H1 (cell line): ENCODE results near the gene YIPF6. TPM values are rescaled to one million over a fixed set of nuclear protein-coding genes. Genes with fewer than 3 reads are reported as not detected.

Experiments
- CTCF ChIA-PET: fragments of 300-600 bp; sonication (Branson Sonifier 250); formaldehyde crosslinking; loops from one replicate; lab custom pipeline; 2021; ENCODE audit not compliant: partially characterized antibody; lab: Charles Lee
- POLR2A ChIA-PET: fragments of 300-600 bp; sonication (Branson Sonifier 250); formaldehyde crosslinking; loops from one replicate; lab custom pipeline; 2021; ENCODE audit warnings: inconsistent platforms; ENCODE audit not compliant: partially characterized antibody; lab: Charles Lee
- DNase-seq, 2 experiments: peaks; one replicate each; pipeline versions ENCODE4 v3.0.0 to v3.0.0-alpha.2; 2010 to 2022; ENCODE audit warnings: low spot score in 2 of 2, low read depth in 1 of 2, mixed read lengths in 1 of 2
- FAIRE-seq: peaks from 2 replicates; lab custom pipeline; 2011; peaks lifted over from hg19 to GRCh38; lab: Jason Lieb, UNC
- H2AFZ ChIP-seq: 2 replicates; pipeline ENCODE4 v1.8.1; 2012; ENCODE audit warnings: low read length, inconsistent platforms
- H2AK5ac ChIP-seq: 2 replicates; pipeline ENCODE4 v1.6.1; 2013; ENCODE audit warnings: low read depth, low read length
- H2BK120ac ChIP-seq: replicated peaks from 2 replicates; pipeline ENCODE3; 2013; ENCODE audit warnings: low read depth, low read length, inconsistent platforms
- H2BK12ac ChIP-seq: 2 replicates; pipeline ENCODE4 v1.6.1; 2013; ENCODE audit warnings: low read depth, low read length
- H2BK15ac ChIP-seq: 2 replicates; pipeline ENCODE4 v1.6.1; 2013; ENCODE audit warnings: low read length
- H2BK20ac ChIP-seq: 2 replicates; pipeline ENCODE4 v1.6.1; 2013; ENCODE audit warnings: low read length
- H2BK5ac ChIP-seq: 2 replicates; pipeline ENCODE4 v1.6.1; 2013; ENCODE audit warnings: low read depth, low read length
- H3K14ac ChIP-seq: 2 replicates; pipeline ENCODE4 v1.6.1; 2013; ENCODE audit warnings: inconsistent platforms; ENCODE audit not compliant: insufficient read length
- H3K18ac ChIP-seq: 2 replicates; pipeline ENCODE4 v1.6.1; 2013; ENCODE audit warnings: low read length; ENCODE audit errors: extremely low read depth
- H3K23ac ChIP-seq: 2 replicates; pipeline ENCODE4 v1.6.1; 2013; ENCODE audit warnings: inconsistent platforms; ENCODE audit not compliant: insufficient read length
- H3K23me2 ChIP-seq: 2 replicates; pipeline ENCODE4 v1.6.1; 2013; ENCODE audit warnings: low read depth, low read length
- H3K27ac ChIP-seq: 2 replicates; pipeline ENCODE4 v1.6.1; 2011; ENCODE audit warnings: low read depth, low read length, inconsistent platforms
- H3K27me3 ChIP-seq, 4 experiments: replicated peaks in 1 of 4; 1 replicate in 1 of 4; 2 replicates in 3 of 4; pipeline versions ENCODE4 v1.6.1 to v1.8.1; 2011 to 2013; ENCODE audit warnings: low read length in 3 of 4, mild to moderate bottlenecking in 3 of 4, inconsistent platforms in 2 of 4, mixed read lengths in 2 of 4, moderate library complexity in 1 of 4; ENCODE audit not compliant: control insufficient read depth in 3 of 4, insufficient read depth in 3 of 4; ENCODE audit errors: extremely low read depth in 1 of 4
- H3K36me3 ChIP-seq, 4 experiments: 2 replicates each; pipeline versions ENCODE4 v1.6.1 to v1.8.1; 2011 to 2013; ENCODE audit warnings: mild to moderate bottlenecking in 4 of 4, low read length in 3 of 4, moderate library complexity in 2 of 4, control low read depth in 1 of 4, inconsistent platforms in 1 of 4; ENCODE audit not compliant: insufficient read depth in 4 of 4, control insufficient read depth in 2 of 4
- H3K4ac ChIP-seq: replicated peaks from 2 replicates; pipeline ENCODE3; 2013; ENCODE audit warnings: low read length, low read depth, mixed read lengths, inconsistent platforms; ENCODE audit not compliant: insufficient read length
- H3K4me1 ChIP-seq, 4 experiments: replicated peaks in 1 of 4; 1 replicate in 1 of 4; 2 replicates in 3 of 4; pipeline versions ENCODE4 v1.6.1 to v1.8.1; 2011 to 2013; ENCODE audit warnings: low read length in 3 of 4, inconsistent platforms in 2 of 4, mixed read lengths in 1 of 4; ENCODE audit not compliant: insufficient read depth in 4 of 4, control insufficient read depth in 3 of 4
- H3K4me2 ChIP-seq, 2 experiments: 2 replicates each; pipeline versions ENCODE4 v1.6.1 to v1.8.1; 2011 to 2013; ENCODE audit warnings: low read depth in 2 of 2, low read length in 2 of 2, control low read depth in 1 of 2, inconsistent platforms in 1 of 2, mild to moderate bottlenecking in 1 of 2; ENCODE audit not compliant: insufficient read depth in 1 of 2
- H3K4me3 ChIP-seq, 4 experiments: fragments of 200-600, 300-600 bp in 1 of 4; sonication (generic), shearing (Covaris generic), sonication (Bioruptor Twin) in 1 of 4; 2 replicates each; pipeline versions ENCODE4 v1.5.1 to v1.8.1; 2011 to 2016; ENCODE audit warnings: low read length in 4 of 4, low read depth in 3 of 4, control low read depth in 2 of 4, inconsistent platforms in 2 of 4, mild to moderate bottlenecking in 2 of 4, mixed read lengths in 1 of 4, moderate library complexity in 1 of 4; ENCODE audit not compliant: insufficient read depth in 2 of 4; ENCODE audit errors: extremely low read depth in 1 of 4
- H3K56ac ChIP-seq: replicated peaks from 2 replicates; pipeline ENCODE3; 2013; ENCODE audit warnings: low read depth, mild to moderate bottlenecking, mixed read lengths, low read length, inconsistent platforms; ENCODE audit not compliant: insufficient read length
- H3K79me1 ChIP-seq: 2 replicates; pipeline ENCODE4 v1.6.1; 2013; ENCODE audit warnings: low read depth, low read length, control low read depth
- H3K79me2 ChIP-seq, 2 experiments: 2 replicates each; pipeline versions ENCODE4 v1.6.1 to v1.8.1; 2012 to 2013; ENCODE audit warnings: low read length in 2 of 2, mild to moderate bottlenecking in 2 of 2, inconsistent platforms in 1 of 2; ENCODE audit not compliant: insufficient read depth in 2 of 2, control insufficient read depth in 1 of 2
- H3K9ac ChIP-seq, 4 experiments: replicated peaks in 1 of 4; 1 replicate in 1 of 4; 2 replicates in 3 of 4; pipeline versions ENCODE4 v1.6.1 to v1.8.1; 2011 to 2013; ENCODE audit warnings: low read depth in 3 of 4, low read length in 3 of 4, control low read depth in 2 of 4, mild to moderate bottlenecking in 2 of 4, moderate library complexity in 2 of 4, inconsistent platforms in 1 of 4; ENCODE audit errors: extremely low read depth in 1 of 4
- H3K9me3 ChIP-seq, 2 experiments: 2 replicates each; pipeline versions ENCODE4 v1.6.1 to v1.8.1; 2012 to 2013; ENCODE audit warnings: mild to moderate bottlenecking in 2 of 2, moderate library complexity in 2 of 2, control low read depth in 1 of 2, inconsistent platforms in 1 of 2, low read depth in 1 of 2, low read length in 1 of 2, mixed read lengths in 1 of 2; ENCODE audit not compliant: insufficient read depth in 2 of 2
- H4K20me1 ChIP-seq, 2 experiments: replicated peaks in 1 of 2; 2 replicates each; pipeline versions ENCODE3 to v1.8.1; 2011 to 2013; ENCODE audit warnings: inconsistent platforms in 2 of 2, low read length in 2 of 2, mild to moderate bottlenecking in 1 of 2; ENCODE audit not compliant: insufficient read depth in 2 of 2, control insufficient read depth in 1 of 2
- H4K5ac ChIP-seq: 2 replicates; pipeline ENCODE4 v1.6.1; 2013; ENCODE audit warnings: low read length, low read depth, mixed read lengths, inconsistent platforms; ENCODE audit not compliant: insufficient read length
- H4K8ac ChIP-seq: 2 replicates; pipeline ENCODE4 v1.8.0; 2013; ENCODE audit warnings: mild to moderate bottlenecking, moderate library complexity, low read length, inconsistent platforms; ENCODE audit not compliant: insufficient read depth; ENCODE audit errors: extremely low read depth
- H4K91ac ChIP-seq: replicated peaks from 2 replicates; pipeline ENCODE3; 2013; ENCODE audit warnings: low read length, mixed read lengths, inconsistent platforms; ENCODE audit not compliant: insufficient read length
- BRCA1 ChIP-seq: IDR thresholded peaks from 2 replicates; pipeline ENCODE4 v1.6.1; 2012; ENCODE audit warnings: low read depth, low read length, improper control_type of control experiment
- FOSL1 ChIP-seq: IDR thresholded peaks from 2 replicates; pipeline ENCODE4 v1.6.1; 2011; ENCODE audit warnings: mild to moderate bottlenecking, low read depth, low read length, moderate library complexity; ENCODE audit not compliant: insufficient read depth
- MAFK ChIP-seq: IDR thresholded peaks from 2 replicates; pipeline ENCODE4 v1.6.1; 2012; ENCODE audit warnings: low read depth, mild to moderate bottlenecking, improper control_type of control experiment, low read length
- POLR2A ChIP-seq, 2 experiments: IDR thresholded peaks; 1 replicate in 1 of 2; 2 replicates in 1 of 2; pipeline ENCODE4 v1.6.1; 2011; ENCODE audit warnings: low read depth in 2 of 2, low read length in 2 of 2, mild to moderate bottlenecking in 2 of 2; ENCODE audit errors: control extremely low read depth in 1 of 2
- RAD21 ChIP-seq, 2 experiments: IDR thresholded peaks in 1 of 2; conservative IDR thresholded peaks in 1 of 2; 2 replicates each; pipeline ENCODE4 v1.6.1; 2011; ENCODE audit warnings: low read depth in 2 of 2, low read length in 2 of 2, improper control_type of control experiment in 1 of 2, inconsistent platforms in 1 of 2, mild to moderate bottlenecking in 1 of 2, moderate library complexity in 1 of 2
- RFX5 ChIP-seq: IDR thresholded peaks from 2 replicates; pipeline ENCODE4 v1.6.1; 2011; ENCODE audit warnings: low read depth, low read length, improper control_type of control experiment, borderline replicate concordance
- SIRT6 ChIP-seq: IDR thresholded peaks from one replicate; pipeline ENCODE4 v1.7.1; 2012; ENCODE audit warnings: low read length, inconsistent platforms
- SIX5 ChIP-seq: IDR thresholded peaks from 2 replicates; pipeline ENCODE4 v1.6.1; 2011; ENCODE audit warnings: mild to moderate bottlenecking, low read depth, low read length
- YY1 ChIP-seq: IDR thresholded peaks from 2 replicates; pipeline ENCODE4 v1.6.1; 2011; ENCODE audit warnings: low read depth, mild to moderate bottlenecking, low read length
- ZNF274 ChIP-seq: IDR thresholded peaks from 2 replicates; pipeline ENCODE4 v1.7.0; 2012; ENCODE audit warnings: low read length, borderline replicate concordance; ENCODE audit errors: extremely low read depth
- WGBS, 2 experiments: shearing (Covaris generic) in 1 of 2; methylation state at CpG; one replicate each; pipeline versions ENCODE4 v1.1.6 to v1.1.7; 2013 to 2015; ENCODE audit warnings: low lambda C conversion rate in 2 of 2, mixed read lengths in 2 of 2, inconsistent platforms in 1 of 2, low coverage in 1 of 2, missing lambda C conversion rate in 1 of 2; ENCODE audit not compliant: insufficient replicate concordance in 2 of 2, insufficient coverage in 1 of 2, insufficient read length in 1 of 2; ENCODE audit errors: extremely low coverage in 1 of 2, missing lambda C conversion rate in 1 of 2; 5-methylcytosine and 5-hydroxymethylcytosine counted together
- polyA plus RNA-seq, 7 experiments: library from polyadenylated mRNA; depleted of rRNA in 3 of 7; stranded (reverse) in 5 of 7; unstranded in 2 of 7; fragments of >200 nt in 5 of 7; fragments of 200-250 nt in 2 of 7; gene quantifications; 1 replicate in 5 of 7; 2 replicates in 1 of 7; 4 replicates in 1 of 7; pipeline versions ENCODE4 v1.2.1 to v1.2.3, GENCODE V29; 2011 to 2013; ENCODE audit warnings: missing spikeins in 2 of 7, mixed read lengths in 2 of 7
- total RNA-seq: library from RNA; stranded (reverse); fragmentation: NEBNext Ultra II Directional; extraction: Animal tissue kit (Norgen Biotek cat#: 25700); gene quantifications from 2 replicates; pipeline ENCODE4 v1.2.1, GENCODE V29; 2021

Gene YIPF6
- total and polyA plus RNA-seq, 2 of the 8 experiments (the other 6 are each of a cell fraction or from before 2014, with no cell fraction given): 16.9 to 34.1 TPM

GRCh38 chrX:68487924-68488323 is 10.9 kb upstream of the YIPF6 start:
- Histone ChIP-seq H3K9me3 (no peaks in the 10 kb centered on the region), H4K20me1 (no peaks in the 10 kb centered on the region), H3K4ac (no peak overlapping the region), H3K9ac (no peak overlapping the region), H3K79me2 (no peaks in the 10 kb centered on the region), H2BK20ac (no peak overlapping the region), H3K23me2 (no peaks in the 10 kb centered on the region), H3K27me3 (no peaks in the 10 kb centered on the region), H2AK5ac (no peak overlapping the region), H3K14ac (no peak overlapping the region), H4K91ac (no peak overlapping the region), H3K27ac (no peak overlapping the region), H3K18ac (no peak overlapping the region), H2BK15ac (no peak overlapping the region), H3K56ac (no peak overlapping the region), H3K36me3 (no peaks in the 10 kb centered on the region), H2BK5ac (no peak overlapping the region), H2BK12ac (no peak overlapping the region), H3K79me1 (no peaks in the 10 kb centered on the region), H3K4me1 (no peaks in the 10 kb centered on the region), H3K4me3 (no peak overlapping the region), H3K4me2 (no peak overlapping the region), H3K23ac (no peak overlapping the region), H2BK120ac (no peak overlapping the region), H2AFZ (no peak overlapping the region), H4K5ac (no peak overlapping the region), H4K8ac (no peak overlapping the region)
- DNase-seq (no peak), FAIRE-seq (no peak)
- POLR2A ChIA-PET: interaction anchor here (0.9 kb wide), 1 partner anchor 11 kb away, joined by 3 read pairs; the partner anchor contains the start of gene YIPF6
- no CpG with 5 or more reads among the region's 1 CpG for WGBS, 2 experiments
- TF ChIP-seq MAFK: no peak
- TF ChIP-seq RAD21 (IDR thresholded peaks at IDR 0.05 in 1 of 2, conservative IDR thresholded peaks at IDR 0.05 in 1 of 2; ENCODE audit: low read depth in 2 of 2, low read length in 2 of 2): no peak
- no peak for TF ChIP-seq SIX5
- TF ChIP-seq ZNF274: no peak
- TF ChIP-seq FOSL1: no peak
- TF ChIP-seq YY1: no peak
- TF ChIP-seq SIRT6: no peak
- no peak for TF ChIP-seq RFX5
- TF ChIP-seq BRCA1: no peak
- no peak for TF ChIP-seq POLR2A (IDR thresholded peaks at IDR 0.05; ENCODE audit: control extremely low read depth in 1 of 2, low read depth in 2 of 2, low read length in 2 of 2)
- CTCF ChIA-PET: interaction anchor here (1.6 to 1.9 kb wide), 2 partner anchors 14 to 291 kb away, joined by 3 read pairs; no protein-coding TSS in a partner anchor
